NK-92 (cell line): ENCODE measurements around the gene TNS3.
"Not testable (repeated sequence)": the region's sequence is repeated elsewhere in the genome, so short reads cannot be mapped to it uniquely, and the experiment has no call there.

Experiments used
- DNase-seq: peaks from one replicate; lab custom pipeline; 2025; ENCODE audit not compliant: unreplicated experiment; lab: John Stamatoyannopoulos, UW

Gene TNS3

GRCh38 chr7:47603514-47604255 is 21.8 kb upstream of the TNS3 start:
- not testable (repeated sequence) for DNase-seq

GRCh38 chr7:47602272-47603004 is 20.5 kb upstream of the TNS3 start:
- DNase-seq: no peak

GRCh38 chr7:47601881-47602249 is 20.0 kb upstream of the TNS3 start:
- no peak for DNase-seq

- DNase-seq: no peak
Measured at GRCh38 chr7:47601119-47601880, 19.4 kb upstream of the TNS3 start.

- DNase-seq: no peak
Measured at GRCh38 chr7:47600199-47601118, 18.5 kb upstream of the TNS3 start.

GRCh38 chr7:47597379-47597778 is 15.5 kb upstream of the TNS3 start:
- no peak for DNase-seq

- no peak for DNase-seq
Measured at GRCh38 chr7:47596502-47597202, 14.7 kb upstream of the TNS3 start.

GRCh38 chr7:47594406-47594805 is 12.5 kb upstream of the TNS3 start:
- no peak for DNase-seq

GRCh38 chr7:47591655-47592572 is 10.0 kb upstream of the TNS3 start:
- DNase-seq: no peak

GRCh38 chr7:47591089-47591654 is 9.3 kb upstream of the TNS3 start:
- no peak for DNase-seq

- DNase-seq: not testable (repeated sequence)
Measured at GRCh38 chr7:47590215-47590614, 8.3 kb upstream of the TNS3 start.

- no peak for DNase-seq
Measured at GRCh38 chr7:47588704-47589225, 6.9 kb upstream of the TNS3 start.

- no peak for DNase-seq
Measured at GRCh38 chr7:47587976-47588375, 6.1 kb upstream of the TNS3 start.

GRCh38 chr7:47587351-47587750 is 5.4 kb upstream of the TNS3 start:
- DNase-seq: no peak

- DNase-seq: no peak
Measured at GRCh38 chr7:47586925-47587324, 5.0 kb upstream of the TNS3 start.

- DNase-seq: not testable (repeated sequence)
Measured at GRCh38 chr7:47586161-47586670, 4.3 kb upstream of the TNS3 start.

- no peak for DNase-seq
Measured at GRCh38 chr7:47584536-47584895, 2.6 kb upstream of the TNS3 start.

GRCh38 chr7:47583739-47584535 is 2.0 kb upstream of the TNS3 start:
- no peak for DNase-seq
